Body of pancreas (tissue), 4 donors: Measurements from ENCODE around the gene EIF4E1B. TPM values are rescaled to one million over a fixed set of nuclear protein-coding genes. Genes with fewer than 3 reads are reported as not detected.

Experiments
- ATAC-seq: fragments of 150-250 bp; one replicate; pipeline ENCODE4 v1.9.1; 2016
- DNase-seq, 4 donors: peaks; one replicate each; pipeline ENCODE4 v3.0.0-alpha.2; 2019
- H3K27ac ChIP-seq, 4 donors: fragments of 200-600 bp; sonication (generic); 1 replicate in 3 of 4; 2 replicates in 1 of 4; pipeline versions ENCODE4 v1.5.1 to v1.6.1; 2016 to 2019; ENCODE audit warnings: mild to moderate bottlenecking in 1 of 4, mixed read lengths in 1 of 4, moderate library complexity in 1 of 4
- H3K27me3 ChIP-seq, 2 donors: fragments of 200-600 bp; sonication (generic); one replicate each; pipeline ENCODE4 v1.6.0; 2016; ENCODE audit warnings: mild to moderate bottlenecking in 1 of 2
- H3K36me3 ChIP-seq, 2 donors: fragments of 200-600 bp; sonication (generic); replicated peaks in 1 of 2; 2 replicates each; pipeline ENCODE4 v1.5.1; 2016; ENCODE audit warnings: low read depth in 2 of 2; ENCODE audit not compliant: insufficient read depth in 1 of 2
- H3K4me1 ChIP-seq: fragments of 200-600 bp; sonication (generic); one replicate; pipeline ENCODE4 v1.6.0; 2016
- H3K4me3 ChIP-seq, 2 donors: fragments of 200-600 bp; sonication (generic); 1 replicate in 1 of 2; 2 replicates in 1 of 2; pipeline ENCODE4 v1.5.1; 2016 to 2019
- H3K9me3 ChIP-seq, 3 donors: fragments of 200-600 bp; sonication (generic); 1 replicate in 2 of 3; 2 replicates in 1 of 3; pipeline ENCODE4 v1.5.1; 2016
- CTCF ChIP-seq, 7 experiments: fragments of 450-650 bp in 4 of 7; fragments of 200-600 bp in 3 of 7; sonication (generic) in 3 of 7; IDR thresholded peaks; one replicate each; pipeline ENCODE4 v1.5.1; 2016 to 2019; ENCODE audit warnings: antibody characterized with exemption in 7 of 7
- POLR2A ChIP-seq, 3 donors: fragments of 450-650 bp; IDR thresholded peaks; one replicate each; pipeline ENCODE4 v1.6.1; 2016; ENCODE audit warnings: antibody characterized with exemption in 3 of 3, mild to moderate bottlenecking in 2 of 3
- WGBS, 2 donors: methylation state at CpG; one replicate each; pipeline ENCODE4 v1.1.5; 2017; 5-methylcytosine and 5-hydroxymethylcytosine counted together
- intact Hi-C: fragments of 100-400 bp; cut with DNase I; formaldehyde crosslinking; loops from one replicate; pipeline ENCODE4 v1.15.1; 2023
- total RNA-seq, 2 donors: library from RNA; depleted of rRNA; stranded (reverse); fragments of >200 nt; gene quantifications; one replicate each; pipeline ENCODE4 v1.1.0, GENCODE V29; 2016

EIF4E1B gene
- total RNA-seq, 2 donors from 2014 or later, result 0.26 to 11.5 TPM

- ATAC-seq (no peak), DNase-seq (no peak)
- TF ChIP-seq CTCF (IDR thresholded peaks at IDR 0.05), result no peak
- no peak for TF ChIP-seq POLR2A (IDR thresholded peaks at IDR 0.05)
- Histone ChIP-seq H3K4me1 (peaks cover 20% of the 10 kb centered on the region), H3K27ac (no peak overlapping the region), H3K4me3 (no peak overlapping the region), H3K36me3 (no peaks in the 10 kb centered on the region), H3K9me3 (no peaks in the 10 kb centered on the region), H3K27me3 (peaks cover 0 to 23% of the 10 kb centered on the region in 2 donors)
- intact Hi-C loops, result no loop called here
- 3 to 7% methylated on average over 24 to 32 of the region's 32 CpGs for WGBS, 2 donors
These were observed 10.0 kb upstream of the EIF4E1B start for GRCh38 chr5:176620333-176620981.

- intact Hi-C loops, result no loop called here
- no peaks in the 10 kb centered on the region for H3K9me3 ChIP-seq
- ATAC-seq (no peak), DNase-seq (peak in 1 of 4 donors; percentile 28)
- H3K36me3 ChIP-seq, result no peaks in the 10 kb centered on the region
- WGBS, 2 donors, result 53 to 67% methylated on average over 1 to 13 of the region's 13 CpGs
- TF ChIP-seq CTCF (IDR thresholded peaks at IDR 0.05), result no peak
- TF ChIP-seq POLR2A (IDR thresholded peaks at IDR 0.05), result no peak
- no peak overlapping the region for H3K27ac ChIP-seq
- H3K4me1 ChIP-seq, result peaks cover 20% of the 10 kb centered on the region
- H3K27me3 ChIP-seq, result peaks cover 0 to 23% of the 10 kb centered on the region in 2 donors
- no peak overlapping the region for H3K4me3 ChIP-seq
These were observed 8.8 kb upstream of the EIF4E1B start for GRCh38 chr5:176621661-176622079.

- Histone ChIP-seq H3K27ac (no peak overlapping the region), H3K9me3 (no peaks in the 10 kb centered on the region), H3K4me3 (no peak overlapping the region), H3K36me3 (no peaks in the 10 kb centered on the region), H3K27me3 (peaks cover 0 to 31% of the 10 kb centered on the region in 2 donors), H3K4me1 (peaks cover 16% of the 10 kb centered on the region)
- DNase-seq, result no peak
- WGBS, 2 donors, result 54 to 59% methylated on average over 3 to 4 of the region's 4 CpGs
- TF ChIP-seq POLR2A (IDR thresholded peaks at IDR 0.05), result no peak
- no peak for TF ChIP-seq CTCF (IDR thresholded peaks at IDR 0.05)
- ATAC-seq, result no peak
- intact Hi-C loops, result no loop called here
These were observed 6.3 kb upstream of the EIF4E1B start for GRCh38 chr5:176624142-176624541.

- Histone ChIP-seq H3K27me3 (peaks cover 0 to 31% of the 10 kb centered on the region in 2 donors), H3K4me3 (no peak overlapping the region), H3K27ac (no peak overlapping the region), H3K9me3 (no peaks in the 10 kb centered on the region), H3K4me1 (peaks cover 13% of the 10 kb centered on the region), H3K36me3 (no peaks in the 10 kb centered on the region)
- ATAC-seq, result no peak
- intact Hi-C loops, result no loop called here
- no peak for TF ChIP-seq POLR2A (IDR thresholded peaks at IDR 0.05)
- no peak for TF ChIP-seq CTCF (IDR thresholded peaks at IDR 0.05)
- WGBS, 2 donors, result 58 to 59% methylated on average over 9 of the region's 9 CpGs
- no peak for DNase-seq
These were observed 5.5 kb upstream of the EIF4E1B start for GRCh38 chr5:176624938-176625337.

GRCh38 chr5:176625512-176625911 is 5.0 kb upstream of the EIF4E1B start:
- intact Hi-C loops, result no loop called here
- TF ChIP-seq POLR2A (IDR thresholded peaks at IDR 0.05) (no peak), CTCF (IDR thresholded peaks at IDR 0.05) (no peak)
- DNase-seq (no peak), ATAC-seq (no peak)
- H3K27ac ChIP-seq, result no peak overlapping the region
- H3K4me3 ChIP-seq, result no peak overlapping the region
- H3K36me3 ChIP-seq, result no peaks in the 10 kb centered on the region
- peaks cover 13% of the 10 kb centered on the region for H3K4me1 ChIP-seq
- H3K9me3 ChIP-seq, result no peaks in the 10 kb centered on the region
- WGBS, 2 donors, result 64% methylated on average over 2 of the region's 2 CpGs
- peaks cover 0 to 33% of the 10 kb centered on the region in 2 donors for H3K27me3 ChIP-seq
